A549 treated with ZK216348 at 1 μM for 4 hours (cell line): Measurements from ENCODE around the gene FKBP9. TPM values are rescaled to one million over a fixed set of nuclear protein-coding genes. Genes with fewer than 3 reads are reported as not detected.

ENCODE experiments used
- total RNA-seq: library from RNA; stranded (reverse); fragments of 200-300 nt; extraction: Qiagen RNA extraction; gene quantifications from 5 replicates; pipeline ENCODE4 v1.2.3, GENCODE V29; 2022; ENCODE audit warnings: low read depth

The FKBP9 gene, protein sequence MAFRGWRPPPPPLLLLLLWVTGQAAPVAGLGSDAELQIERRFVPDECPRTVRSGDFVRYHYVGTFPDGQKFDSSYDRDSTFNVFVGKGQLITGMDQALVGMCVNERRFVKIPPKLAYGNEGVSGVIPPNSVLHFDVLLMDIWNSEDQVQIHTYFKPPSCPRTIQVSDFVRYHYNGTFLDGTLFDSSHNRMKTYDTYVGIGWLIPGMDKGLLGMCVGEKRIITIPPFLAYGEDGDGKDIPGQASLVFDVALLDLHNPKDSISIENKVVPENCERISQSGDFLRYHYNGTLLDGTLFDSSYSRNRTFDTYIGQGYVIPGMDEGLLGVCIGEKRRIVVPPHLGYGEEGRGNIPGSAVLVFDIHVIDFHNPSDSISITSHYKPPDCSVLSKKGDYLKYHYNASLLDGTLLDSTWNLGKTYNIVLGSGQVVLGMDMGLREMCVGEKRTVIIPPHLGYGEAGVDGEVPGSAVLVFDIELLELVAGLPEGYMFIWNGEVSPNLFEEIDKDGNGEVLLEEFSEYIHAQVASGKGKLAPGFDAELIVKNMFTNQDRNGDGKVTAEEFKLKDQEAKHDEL
- total RNA-seq, result 75.6 to 117 TPM (median 90.8 TPM) in 5 replicates

DNA sequence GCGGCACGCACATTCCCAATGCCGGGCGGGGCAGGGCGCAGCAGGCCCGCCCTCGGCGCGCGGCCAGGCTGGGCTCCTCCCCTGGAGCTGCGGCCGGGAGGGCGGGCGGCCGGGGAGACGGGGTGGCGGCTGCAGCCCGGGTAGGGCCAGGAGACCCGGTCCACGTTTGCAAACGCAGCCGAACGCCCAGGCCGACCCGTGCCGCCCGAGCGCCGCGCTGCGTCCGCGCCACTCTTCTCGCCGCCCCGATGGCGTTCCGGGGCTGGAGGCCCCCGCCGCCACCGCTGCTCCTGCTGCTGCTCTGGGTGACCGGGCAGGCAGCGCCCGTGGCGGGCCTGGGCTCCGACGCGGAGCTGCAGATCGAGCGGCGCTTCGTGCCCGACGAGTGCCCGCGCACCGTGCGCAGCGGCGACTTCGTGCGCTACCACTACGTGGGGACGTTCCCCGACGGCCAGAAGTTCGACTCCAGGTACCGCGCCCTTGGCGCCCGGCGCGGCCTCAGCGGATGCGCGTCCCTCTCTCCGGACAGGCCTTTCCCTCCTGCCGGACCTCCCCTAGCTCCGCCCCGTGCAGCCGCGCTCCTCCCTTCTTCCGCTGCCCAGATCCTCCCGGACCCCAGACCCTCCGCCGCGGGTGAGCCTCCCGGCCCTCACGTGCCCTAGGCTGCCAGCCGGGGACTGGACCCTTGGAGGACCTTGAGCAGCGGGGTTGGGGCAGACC, at the start of gene FKBP9:
TSS of gene FKBP9 (plus strand) at position 115 of the 720 bp plus-strand sequence. CDS start at position 249, 134 bp downstream.

Other genes starting within 250 kb of the FKBP9 start
- 20.2 to 28.5 TPM (median 24.9 TPM) in 5 replicates for gene KBTBD2, start 65.7 kb upstream of the FKBP9 start, total RNA-seq
- 22.7 to 46.3 TPM (median 33.7 TPM) in 5 replicates for gene NT5C3A, start 105.3 kb downstream of the FKBP9 start, total RNA-seq
- 31.8 to 41.1 TPM (median 37.5 TPM) in 5 replicates for gene RP9, start 152.0 kb downstream of the FKBP9 start, total RNA-seq
- 2.2 to 4.4 TPM (median 2.9 TPM) in 5 replicates for gene BBS9, start 172.1 kb downstream of the FKBP9 start, total RNA-seq